ENCODE data around the gene PATJ.
"Not testable (repeated sequence)": the region's sequence is repeated elsewhere in the genome, so short reads cannot be mapped to it uniquely, and the experiment has no call there.

- not testable (repeated sequence) for TF ChIP-seq POLR2A (IDR thresholded peaks at IDR 0.05)
- TF ChIP-seq, protein P1, sequence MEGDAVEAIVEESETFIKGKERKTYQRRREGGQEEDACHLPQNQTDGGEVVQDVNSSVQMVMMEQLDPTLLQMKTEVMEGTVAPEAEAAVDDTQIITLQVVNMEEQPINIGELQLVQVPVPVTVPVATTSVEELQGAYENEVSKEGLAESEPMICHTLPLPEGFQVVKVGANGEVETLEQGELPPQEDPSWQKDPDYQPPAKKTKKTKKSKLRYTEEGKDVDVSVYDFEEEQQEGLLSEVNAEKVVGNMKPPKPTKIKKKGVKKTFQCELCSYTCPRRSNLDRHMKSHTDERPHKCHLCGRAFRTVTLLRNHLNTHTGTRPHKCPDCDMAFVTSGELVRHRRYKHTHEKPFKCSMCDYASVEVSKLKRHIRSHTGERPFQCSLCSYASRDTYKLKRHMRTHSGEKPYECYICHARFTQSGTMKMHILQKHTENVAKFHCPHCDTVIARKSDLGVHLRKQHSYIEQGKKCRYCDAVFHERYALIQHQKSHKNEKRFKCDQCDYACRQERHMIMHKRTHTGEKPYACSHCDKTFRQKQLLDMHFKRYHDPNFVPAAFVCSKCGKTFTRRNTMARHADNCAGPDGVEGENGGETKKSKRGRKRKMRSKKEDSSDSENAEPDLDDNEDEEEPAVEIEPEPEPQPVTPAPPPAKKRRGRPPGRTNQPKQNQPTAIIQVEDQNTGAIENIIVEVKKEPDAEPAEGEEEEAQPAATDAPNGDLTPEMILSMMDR (IDR thresholded peaks at IDR 0.05): not testable (repeated sequence)
These were observed 23.1 kb upstream of the PATJ start for GRCh38 chr1:61718996-61719663.

Data from esophagus squamous epithelium (tissue), 4 donors.